A673 (cell line): ENCODE measurements around the gene PRSS21.

ENCODE experiments used
- EZH2 ChIP-seq: fragments of 200-600 bp; sonication (generic); IDR thresholded peaks from 2 replicates; pipeline ENCODE4 v1.6.1; 2017; ENCODE audit warnings: borderline replicate concordance, low read depth, mild to moderate bottlenecking, mixed read lengths, antibody characterized with exemption, low read length; ENCODE audit not compliant: poor library complexity, severe bottlenecking
- TF ChIP-seq, protein P1 (sequence below): fragments of 300-800, 200-600 bp; sonication (generic); conservative IDR thresholded peaks from 2 replicates; pipeline ENCODE4 v1.5.1; 2017; ENCODE audit warnings: low read depth, mild to moderate bottlenecking, antibody characterized with exemption, low read length, moderate library complexity, mixed read lengths

- TF ChIP-seq, protein P1, sequence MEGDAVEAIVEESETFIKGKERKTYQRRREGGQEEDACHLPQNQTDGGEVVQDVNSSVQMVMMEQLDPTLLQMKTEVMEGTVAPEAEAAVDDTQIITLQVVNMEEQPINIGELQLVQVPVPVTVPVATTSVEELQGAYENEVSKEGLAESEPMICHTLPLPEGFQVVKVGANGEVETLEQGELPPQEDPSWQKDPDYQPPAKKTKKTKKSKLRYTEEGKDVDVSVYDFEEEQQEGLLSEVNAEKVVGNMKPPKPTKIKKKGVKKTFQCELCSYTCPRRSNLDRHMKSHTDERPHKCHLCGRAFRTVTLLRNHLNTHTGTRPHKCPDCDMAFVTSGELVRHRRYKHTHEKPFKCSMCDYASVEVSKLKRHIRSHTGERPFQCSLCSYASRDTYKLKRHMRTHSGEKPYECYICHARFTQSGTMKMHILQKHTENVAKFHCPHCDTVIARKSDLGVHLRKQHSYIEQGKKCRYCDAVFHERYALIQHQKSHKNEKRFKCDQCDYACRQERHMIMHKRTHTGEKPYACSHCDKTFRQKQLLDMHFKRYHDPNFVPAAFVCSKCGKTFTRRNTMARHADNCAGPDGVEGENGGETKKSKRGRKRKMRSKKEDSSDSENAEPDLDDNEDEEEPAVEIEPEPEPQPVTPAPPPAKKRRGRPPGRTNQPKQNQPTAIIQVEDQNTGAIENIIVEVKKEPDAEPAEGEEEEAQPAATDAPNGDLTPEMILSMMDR, result no peak
- no peak for TF ChIP-seq EZH2
These were observed 29.1 kb upstream of the PRSS21 start for GRCh38 chr16:2787961-2788360.
